HepG2 (cell line): Measurements from ENCODE around the gene HK2. TPM values are rescaled to one million over a fixed set of nuclear protein-coding genes. Genes with fewer than 3 reads are reported as not detected.

Source experiments
- FOXK2 ChIP-seq: fragments of 450-650 bp; IDR thresholded peaks from 2 replicates; pipeline ENCODE4 v1.6.1; 2016
- GABPB1 ChIP-seq: IDR thresholded peaks from 2 replicates; pipeline ENCODE4 v1.6.1; 2016; ENCODE audit warnings: mild to moderate bottlenecking, missing genetic modification reagents, moderate library complexity, missing compliant biosample characterization
- GATAD2A ChIP-seq: IDR thresholded peaks from 2 replicates; pipeline ENCODE4 v1.6.1; 2016
- HNF4A ChIP-seq: sonication (generic); formaldehyde crosslinking; IDR thresholded peaks from 2 replicates; pipeline ENCODE4 v1.4.0; 2020; ENCODE audit warnings: missing genetic modification reagents
- HNRNPK ChIP-seq: fragments of 200-400 bp; formaldehyde crosslinking; IDR thresholded peaks from 2 replicates; pipeline ENCODE4 v1.6.1; 2018; ENCODE audit warnings: low read length, low read depth, moderate library complexity, mild to moderate bottlenecking; ENCODE audit not compliant: poor library complexity, severe bottlenecking
- HOXA9 ChIP-seq: sonication (generic); formaldehyde crosslinking; IDR thresholded peaks from 2 replicates; pipeline ENCODE4 v1.8.1; 2022; ENCODE audit warnings: missing genetic modification reagents, mild to moderate bottlenecking, moderate library complexity, borderline replicate concordance
- MBNL3 ChIP-seq: fragments of 250-450 bp; sonication (Bioruptor Pico); conservative IDR thresholded peaks from 2 replicates; pipeline ENCODE4 v1.8.0; 2022; ENCODE audit warnings: mild to moderate bottlenecking, inconsistent platforms
- MIXL1 ChIP-seq: IDR thresholded peaks from 2 replicates; pipeline ENCODE4 v1.6.1; 2016
- MTF1 ChIP-seq: sonication (generic); formaldehyde crosslinking; IDR thresholded peaks from 2 replicates; pipeline ENCODE4 v1.5.0; 2020; ENCODE audit warnings: missing genetic modification reagents
- ONECUT2 ChIP-seq: sonication (generic); formaldehyde crosslinking; IDR thresholded peaks from 2 replicates; pipeline ENCODE4 v1.4.0; 2020; ENCODE audit warnings: missing genetic modification reagents
- RELA ChIP-seq: sonication (generic); formaldehyde crosslinking; IDR thresholded peaks from 2 replicates; pipeline ENCODE4 v1.4.0; 2020; ENCODE audit warnings: missing genetic modification reagents
- SAP130 ChIP-seq: IDR thresholded peaks from 2 replicates; pipeline ENCODE4 v1.6.1; 2016; ENCODE audit warnings: low read depth
- SCMH1 ChIP-seq: sonication (generic); formaldehyde crosslinking; IDR thresholded peaks from 2 replicates; pipeline ENCODE4 v1.9.0; 2021; ENCODE audit warnings: missing genetic modification reagents, mild to moderate bottlenecking, borderline replicate concordance
- SMARCC2 ChIP-seq: fragments of 450-650 bp; IDR thresholded peaks from 2 replicates; pipeline ENCODE4 v1.6.1; 2017; ENCODE audit warnings: antibody characterized with exemption, mild to moderate bottlenecking
- STAT5B ChIP-seq: sonication (generic); formaldehyde crosslinking; IDR thresholded peaks from 2 replicates; pipeline ENCODE4 v1.4.0; 2020; ENCODE audit warnings: missing genetic modification reagents
- ZFP36L1 ChIP-seq: sonication (generic); formaldehyde crosslinking; IDR thresholded peaks from 2 replicates; pipeline ENCODE4 v1.8.0; 2022; ENCODE audit warnings: mild to moderate bottlenecking, missing genetic modification reagents, moderate library complexity
- ZNF326 ChIP-seq: sonication (generic); formaldehyde crosslinking; IDR thresholded peaks from 2 replicates; pipeline ENCODE4 v1.4.0; 2020; ENCODE audit warnings: missing genetic modification reagents, borderline replicate concordance
- ZNF331 ChIP-seq: sonication (generic); formaldehyde crosslinking; IDR thresholded peaks from 2 replicates; pipeline ENCODE4 v1.4.0; 2020; ENCODE audit warnings: missing genetic modification reagents
- ZNF382 ChIP-seq: sonication (generic); formaldehyde crosslinking; IDR thresholded peaks from 2 replicates; pipeline ENCODE4 v1.5.0; 2020; ENCODE audit warnings: missing genetic modification reagents, mild to moderate bottlenecking, borderline replicate concordance
- ZNF431 ChIP-seq: sonication (generic); formaldehyde crosslinking; IDR thresholded peaks from 2 replicates; pipeline ENCODE4 v1.9.0; 2022; ENCODE audit warnings: missing genetic modification reagents, low read depth, mild to moderate bottlenecking, borderline replicate concordance
- ZNF543 ChIP-seq: sonication (generic); formaldehyde crosslinking; IDR thresholded peaks from 2 replicates; pipeline ENCODE4 v1.4.0; 2020; ENCODE audit warnings: mild to moderate bottlenecking, missing genetic modification reagents
- ZNF572 ChIP-seq: sonication (generic); formaldehyde crosslinking; IDR thresholded peaks from 2 replicates; pipeline ENCODE4 v1.5.1; 2020; ENCODE audit warnings: mild to moderate bottlenecking, missing genetic modification reagents
- ZNF720 ChIP-seq: sonication (generic); formaldehyde crosslinking; IDR thresholded peaks from 2 replicates; pipeline ENCODE4 v1.4.0; 2020; ENCODE audit warnings: missing genetic modification reagents
- ZNF746 ChIP-seq: sonication (generic); formaldehyde crosslinking; IDR thresholded peaks from 2 replicates; pipeline ENCODE4 v1.8.0; 2022; ENCODE audit warnings: mild to moderate bottlenecking, missing genetic modification reagents
- ZNF747 ChIP-seq: sonication (generic); formaldehyde crosslinking; IDR thresholded peaks from 2 replicates; pipeline ENCODE4 v1.8.1; 2023; ENCODE audit warnings: missing genetic modification reagents, mild to moderate bottlenecking, borderline replicate concordance
- ZNF775 ChIP-seq: sonication (generic); formaldehyde crosslinking; IDR thresholded peaks from 2 replicates; pipeline ENCODE4 v1.4.0; 2020; ENCODE audit warnings: missing genetic modification reagents, mild to moderate bottlenecking, moderate library complexity, borderline replicate concordance
- ZNF816 ChIP-seq: sonication (generic); formaldehyde crosslinking; IDR thresholded peaks from 2 replicates; pipeline ENCODE4 v1.8.0; 2022; ENCODE audit warnings: missing genetic modification reagents, mild to moderate bottlenecking, borderline replicate concordance
- polyA plus RNA-seq, 8 experiments: library from polyadenylated mRNA; depleted of rRNA in 3 of 8; stranded (reverse) in 7 of 8; unstranded in 1 of 8; fragments of >200 nt; fragmentation: Illumina TruSeq in 4 of 8; extraction: Trizol in 4 of 8; gene quantifications; 2 replicates each; pipeline versions ENCODE4 v1.2.1 to v1.2.3, GENCODE V29; 2011 to 2016; ENCODE audit warnings: low read depth in 4 of 8, missing spikeins in 1 of 8, mixed read lengths in 1 of 8; ENCODE audit not compliant: insufficient read depth in 1 of 8
- total RNA-seq, 5 experiments: library from RNA; depleted of rRNA; stranded (reverse); fragments of >200 nt; fragmentation: Illumina TruSeq; extraction: Trizol; gene quantifications; 2 replicates each; pipeline ENCODE4 v1.2.3, GENCODE V29; 2016; ENCODE audit warnings: low read depth in 1 of 5
- TF ChIP-seq, protein P1 (sequence below): sonication (generic); formaldehyde crosslinking; IDR thresholded peaks from 2 replicates; pipeline ENCODE4 v1.9.0; 2022; ENCODE audit warnings: low read depth, missing genetic modification reagents
- TF ChIP-seq, protein P2 (sequence below): IDR thresholded peaks from 2 replicates; pipeline ENCODE4 v1.6.1; 2016
- TF ChIP-seq, protein P3 (sequence below): sonication (generic); formaldehyde crosslinking; IDR thresholded peaks from 2 replicates; pipeline ENCODE4 v1.8.0; 2022; ENCODE audit warnings: mild to moderate bottlenecking, missing genetic modification reagents, moderate library complexity

The HK2 gene
- total and polyA plus RNA-seq, 2 of the 13 experiments (the other 11 are each of a cell fraction or from before 2014, with no cell fraction given) = 13.2 to 101 TPM

DNA sequence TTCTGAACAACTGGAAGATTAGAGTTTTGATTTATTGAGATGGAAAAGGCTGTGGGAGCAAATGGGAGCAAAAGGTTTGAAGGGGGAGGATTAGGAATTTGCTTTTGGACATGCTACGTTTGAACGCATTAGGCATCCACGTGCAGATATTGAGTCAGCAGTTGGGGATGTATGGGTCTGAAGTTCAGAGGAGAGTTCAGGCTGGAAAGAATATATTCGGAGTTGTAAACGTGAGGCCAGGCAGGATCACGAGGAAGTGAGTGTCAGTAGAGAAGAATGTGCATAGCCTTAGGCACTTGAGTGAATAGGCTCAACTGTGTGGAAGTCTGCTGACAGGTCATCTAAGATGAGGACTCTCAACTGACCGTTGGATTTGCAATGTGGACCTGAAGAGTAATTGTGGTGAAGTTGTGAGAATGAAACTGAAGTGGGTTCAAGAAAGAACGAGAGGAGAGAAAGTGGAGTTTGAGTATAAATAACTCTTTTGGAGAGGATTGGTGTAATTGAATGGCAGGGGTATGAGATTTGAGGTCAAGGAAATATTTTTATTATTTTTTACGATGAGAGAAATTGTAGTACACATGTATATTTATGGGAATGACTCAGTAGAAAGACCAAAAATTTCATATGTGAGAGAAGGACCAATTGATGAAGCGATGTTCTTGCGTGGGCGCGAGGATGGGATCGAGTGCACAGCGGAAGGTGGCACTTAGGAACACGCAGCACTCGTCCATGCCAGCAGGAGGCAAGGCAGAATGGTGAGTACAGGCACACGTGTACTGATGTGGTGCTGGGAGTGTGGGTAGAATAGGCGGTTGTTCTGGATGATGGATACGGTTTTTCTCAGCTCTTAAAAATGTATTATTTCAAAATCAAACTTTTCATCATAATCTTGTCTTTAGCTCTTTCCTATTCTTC lies 84.0 kb downstream of the HK2 start (continued):
- TF ChIP-seq ZNF382 (CRISPR knock-in tag) (no peak), RELA (CRISPR knock-in tag) (no peak), HNRNPK (no peak), MBNL3 (CRISPR knock-in tag) (no peak), ZFP36L1 (0 out of 2 replicates have a peak, but pooled peaks have one; percentile 72), ZNF326 (CRISPR knock-in tag) (no peak), ZNF775 (CRISPR knock-in tag) (no peak), MIXL1 (no peak; the same call in 1 of the 2 replicates), ZNF747 (CRISPR knock-in tag) (no peak), MTF1 (CRISPR knock-in tag) (no peak), ZNF816 (CRISPR knock-in tag) (no peak), ZNF746 (CRISPR knock-in tag) (no peak), SCMH1 (CRISPR knock-in tag) (no peak), HOXA9 (CRISPR knock-in tag) (no peak), STAT5B (no peak), ZNF431 (CRISPR knock-in tag) (0 out of 2 replicates have a peak, but pooled peaks have one; percentile 80), GATAD2A (CRISPR knock-in tag) (peak; percentile 81), SMARCC2 (no peak), ONECUT2 (CRISPR knock-in tag) (no peak), FOXK2 (peak; percentile 63), ZNF543 (CRISPR knock-in tag) (no peak), ZNF720 (CRISPR knock-in tag) (no peak), GABPB1 (CRISPR knock-in tag) (no peak), HNF4A (peak; percentile 79), SAP130 (CRISPR knock-in tag) (peak; percentile 94), ZNF572 (CRISPR knock-in tag) (no peak), ZNF331 (CRISPR knock-in tag) (peak; percentile 35; the same call in 1 of the 2 replicates)
- TF ChIP-seq, protein P1, sequence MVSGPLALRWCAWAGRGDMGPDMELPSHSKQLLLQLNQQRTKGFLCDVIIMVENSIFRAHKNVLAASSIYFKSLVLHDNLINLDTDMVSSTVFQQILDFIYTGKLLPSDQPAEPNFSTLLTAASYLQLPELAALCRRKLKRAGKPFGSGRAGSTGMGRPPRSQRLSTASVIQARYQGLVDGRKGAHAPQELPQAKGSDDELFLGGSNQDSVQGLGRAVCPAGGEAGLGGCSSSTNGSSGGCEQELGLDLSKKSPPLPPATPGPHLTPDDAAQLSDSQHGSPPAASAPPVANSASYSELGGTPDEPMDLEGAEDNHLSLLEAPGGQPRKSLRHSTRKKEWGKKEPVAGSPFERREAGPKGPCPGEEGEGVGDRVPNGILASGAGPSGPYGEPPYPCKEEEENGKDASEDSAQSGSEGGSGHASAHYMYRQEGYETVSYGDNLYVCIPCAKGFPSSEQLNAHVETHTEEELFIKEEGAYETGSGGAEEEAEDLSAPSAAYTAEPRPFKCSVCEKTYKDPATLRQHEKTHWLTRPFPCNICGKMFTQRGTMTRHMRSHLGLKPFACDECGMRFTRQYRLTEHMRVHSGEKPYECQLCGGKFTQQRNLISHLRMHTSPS = no peak
- TF ChIP-seq, protein P2, sequence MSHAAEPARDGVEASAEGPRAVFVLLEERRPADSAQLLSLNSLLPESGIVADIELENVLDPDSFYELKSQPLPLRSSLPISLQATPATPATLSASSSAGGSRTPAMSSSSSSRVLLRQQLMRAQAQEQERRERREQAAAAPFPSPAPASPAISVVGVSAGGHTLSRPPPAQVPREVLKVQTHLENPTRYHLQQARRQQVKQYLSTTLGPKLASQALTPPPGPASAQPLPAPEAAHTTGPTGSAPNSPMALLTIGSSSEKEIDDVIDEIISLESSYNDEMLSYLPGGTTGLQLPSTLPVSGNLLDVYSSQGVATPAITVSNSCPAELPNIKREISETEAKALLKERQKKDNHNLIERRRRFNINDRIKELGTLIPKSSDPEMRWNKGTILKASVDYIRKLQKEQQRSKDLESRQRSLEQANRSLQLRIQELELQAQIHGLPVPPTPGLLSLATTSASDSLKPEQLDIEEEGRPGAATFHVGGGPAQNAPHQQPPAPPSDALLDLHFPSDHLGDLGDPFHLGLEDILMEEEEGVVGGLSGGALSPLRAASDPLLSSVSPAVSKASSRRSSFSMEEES (CRISPR knock-in tag) = peak; percentile 99
- TF ChIP-seq, protein P3, sequence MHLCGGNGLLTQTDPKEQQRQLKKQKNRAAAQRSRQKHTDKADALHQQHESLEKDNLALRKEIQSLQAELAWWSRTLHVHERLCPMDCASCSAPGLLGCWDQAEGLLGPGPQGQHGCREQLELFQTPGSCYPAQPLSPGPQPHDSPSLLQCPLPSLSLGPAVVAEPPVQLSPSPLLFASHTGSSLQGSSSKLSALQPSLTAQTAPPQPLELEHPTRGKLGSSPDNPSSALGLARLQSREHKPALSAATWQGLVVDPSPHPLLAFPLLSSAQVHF (CRISPR knock-in tag) = no peak
